HEK293 (cell line): ENCODE data around the gene C9orf152.

ENCODE experiments used
- CTCF ChIA-PET: fragments of 350-600 bp; formaldehyde crosslinking; extraction: SDS; loops from one replicate; lab custom pipeline; 2021; ENCODE audit warnings: antibody characterized with exemption; lab: Yijun Ruan, JAX
- POLR2A ChIA-PET: fragments of 300-600 bp; formaldehyde crosslinking; extraction: SDS; loops from one replicate; lab custom pipeline; 2020; ENCODE audit warnings: antibody characterized with exemption, inconsistent platforms; lab: Yijun Ruan, JAX
- H3K27ac ChIP-seq: fragments of 200-500 bp; sonication (Bioruptor generic); 2 replicates; pipeline ENCODE4 v1.5.1; 2014; ENCODE audit warnings: low read depth, low read length, control low read depth, inconsistent platforms; ENCODE audit errors: extremely low read depth
- H3K36me3 ChIP-seq, 2 experiments: fragments of 200-500 bp in 1 of 2; sonication (Bioruptor generic) in 1 of 2; 1 replicate in 1 of 2; 2 replicates in 1 of 2; pipeline ENCODE4 v1.5.1; 2014 to 2017; ENCODE audit warnings: inconsistent platforms in 2 of 2, low read length in 2 of 2; ENCODE audit not compliant: control insufficient read depth in 2 of 2, insufficient read depth in 1 of 2
- H3K4me1 ChIP-seq: fragments of 200-500 bp; sonication (Bioruptor generic); 2 replicates; pipeline ENCODE4 v1.5.1; 2014; ENCODE audit warnings: mild to moderate bottlenecking, low read length, inconsistent platforms; ENCODE audit not compliant: control insufficient read depth, insufficient read depth
- H3K4me3 ChIP-seq: 2 replicates; pipeline ENCODE4 v1.5.1; 2011; ENCODE audit warnings: low read depth, mild to moderate bottlenecking, control low read depth, low read length, moderate library complexity
- H3K9me3 ChIP-seq: fragments of 200-500 bp; sonication (Bioruptor generic); 2 replicates; pipeline ENCODE4 v1.5.1; 2014; ENCODE audit warnings: low read depth, low read length, inconsistent platforms; ENCODE audit not compliant: control insufficient read depth, insufficient read depth
- KLF8 ChIP-seq: fragments of 450-650 bp; formaldehyde crosslinking; IDR thresholded peaks from 2 replicates; pipeline ENCODE4 v1.5.1; 2016; ENCODE audit warnings: missing biosample characterization, missing genetic modification characterization
- MEIS1 ChIP-seq: sonication (generic); formaldehyde crosslinking; IDR thresholded peaks from 2 replicates; pipeline ENCODE4 v1.8.1; 2022; ENCODE audit warnings: missing genetic modification reagents, mild to moderate bottlenecking, borderline replicate concordance
- SALL2 ChIP-seq: fragments of 450-650 bp; formaldehyde crosslinking; IDR thresholded peaks from 2 replicates; pipeline ENCODE4 v1.5.0; 2017; ENCODE audit warnings: missing biosample characterization, mild to moderate bottlenecking, missing genetic modification characterization, borderline replicate concordance
- TCF7L2 ChIP-seq: IDR thresholded peaks from 2 replicates; pipeline ENCODE4 v1.6.1; 2011; ENCODE audit warnings: low read depth, mild to moderate bottlenecking, inconsistent platforms, low read length, moderate library complexity, borderline replicate concordance
- ZEB2 ChIP-seq: fragments of 450-650 bp; formaldehyde crosslinking; IDR thresholded peaks from 2 replicates; pipeline ENCODE4 v1.5.1; 2016; ENCODE audit warnings: missing biosample characterization, missing genetic modification characterization
- ZNF112 ChIP-seq: fragments of 450-650 bp; formaldehyde crosslinking; IDR thresholded peaks from 2 replicates; pipeline ENCODE4 v1.5.0; 2017; ENCODE audit warnings: missing biosample characterization, missing genetic modification characterization
- ZNF138 ChIP-seq: fragments of 450-650 bp; formaldehyde crosslinking; IDR thresholded peaks from 2 replicates; pipeline ENCODE4 v1.5.1; 2016; ENCODE audit warnings: missing biosample characterization, missing genetic modification characterization, borderline replicate concordance
- ZNF148 ChIP-seq: fragments of 450-650 bp; formaldehyde crosslinking; IDR thresholded peaks from 2 replicates; pipeline ENCODE4 v1.5.0; 2017; ENCODE audit warnings: missing biosample characterization, missing genetic modification characterization, borderline replicate concordance
- ZNF155 ChIP-seq: fragments of 450-650 bp; formaldehyde crosslinking; IDR thresholded peaks from 2 replicates; pipeline ENCODE4 v1.5.1; 2016; ENCODE audit warnings: missing biosample characterization, missing genetic modification characterization
- ZNF16 ChIP-seq: fragments of 450-650 bp; formaldehyde crosslinking; IDR thresholded peaks from 2 replicates; pipeline ENCODE4 v1.5.1; 2016; ENCODE audit warnings: low read depth, missing biosample characterization, missing genetic modification characterization
- ZNF223 ChIP-seq: fragments of 450-650 bp; formaldehyde crosslinking; IDR thresholded peaks from 2 replicates; pipeline ENCODE4 v1.5.1; 2016; ENCODE audit warnings: missing biosample characterization, missing genetic modification characterization
- ZNF324 ChIP-seq: fragments of 450-650 bp; formaldehyde crosslinking; IDR thresholded peaks from 2 replicates; pipeline ENCODE4 v1.5.1; 2016; ENCODE audit warnings: missing biosample characterization, missing genetic modification characterization
- ZNF513 ChIP-seq: fragments of 450-650 bp; IDR thresholded peaks from 2 replicates; pipeline ENCODE4 v1.5.1; 2018; ENCODE audit warnings: missing biosample characterization, missing genetic modification characterization
- ZNF549 ChIP-seq: fragments of 450-650 bp; IDR thresholded peaks from 2 replicates; pipeline ENCODE4 v1.5.1; 2018; ENCODE audit warnings: missing biosample characterization, missing genetic modification characterization, mild to moderate bottlenecking, inconsistent platforms, moderate library complexity
- ZNF560 ChIP-seq: fragments of 450-650 bp; formaldehyde crosslinking; IDR thresholded peaks from 2 replicates; pipeline ENCODE4 v1.5.1; 2017; ENCODE audit warnings: missing biosample characterization, missing genetic modification characterization, borderline replicate concordance
- ZNF571 ChIP-seq: fragments of 450-650 bp; formaldehyde crosslinking; IDR thresholded peaks from 2 replicates; pipeline ENCODE4 v1.5.0; 2017; ENCODE audit warnings: missing biosample characterization, missing genetic modification characterization
- ZNF600 ChIP-seq: fragments of 450-650 bp; formaldehyde crosslinking; IDR thresholded peaks from 2 replicates; pipeline ENCODE4 v1.5.1; 2016; ENCODE audit warnings: missing biosample characterization, missing genetic modification characterization
- ZNF654 ChIP-seq: fragments of 450-650 bp; formaldehyde crosslinking; IDR thresholded peaks from 2 replicates; pipeline ENCODE4 v1.5.1; 2016; ENCODE audit warnings: low read depth, missing biosample characterization, missing genetic modification characterization
- ZSCAN16 ChIP-seq: fragments of 450-650 bp; formaldehyde crosslinking; IDR thresholded peaks from 2 replicates; pipeline ENCODE4 v1.5.1; 2016; ENCODE audit warnings: missing biosample characterization, missing genetic modification characterization
- ZXDB ChIP-seq: fragments of 450-650 bp; formaldehyde crosslinking; IDR thresholded peaks from 2 replicates; pipeline ENCODE4 v1.5.1; 2016; ENCODE audit warnings: missing biosample characterization, missing genetic modification characterization
- TF ChIP-seq, protein P1 (sequence below): fragments of 450-650 bp; formaldehyde crosslinking; IDR thresholded peaks from 2 replicates; pipeline ENCODE4 v1.5.1; 2016; ENCODE audit warnings: missing biosample characterization, missing genetic modification characterization

Gene C9orf152

GRCh38 chr9:110153431-110153830 is 54.5 kb downstream of the C9orf152 start:
- ChIA-PET CTCF (interaction anchor here (0.5 to 11.5 kb wide), 11 partner anchors 9 to 684 kb away, joined by 3 to 122 read pairs (median 4); no protein-coding TSS in a partner anchor), POLR2A (no interaction called here)
- TF ChIP-seq ZEB2 (tag by site-specific recombination) (no peak), ZNF16 (tag by site-specific recombination) (no peak)
- H3K9me3 ChIP-seq = no peaks in the 10 kb centered on the region
- peaks cover 0 to 4% of the 10 kb centered on the region in 2 experiments; a peak in 1 of 3 replicates for H3K36me3 ChIP-seq
- no peak overlapping the region for H3K4me3 ChIP-seq
- H3K27ac ChIP-seq = no peak overlapping the region
- no peaks in the 10 kb centered on the region for H3K4me1 ChIP-seq

GRCh38 chr9:110152704-110153374 is 55.1 kb downstream of the C9orf152 start:
- peaks cover 0 to 4% of the 10 kb centered on the region in 2 experiments; a peak in 1 of 3 replicates for H3K36me3 ChIP-seq
- CTCF ChIA-PET = interaction anchor here (0.6 to 11.5 kb wide), 13 partner anchors 9 to 578 kb away, joined by 3 to 122 read pairs (median 4); no protein-coding TSS in a partner anchor
- H3K27ac ChIP-seq = no peak overlapping the region
- H3K4me3 ChIP-seq = no peak overlapping the region
- no peaks in the 10 kb centered on the region for H3K4me1 ChIP-seq
- no peaks in the 10 kb centered on the region for H3K9me3 ChIP-seq
- POLR2A ChIA-PET = no interaction called here
- TF ChIP-seq ZNF324 (no peak), ZNF560 (tag by site-specific recombination) (no peak), ZSCAN16 (no peak), MEIS1 (CRISPR knock-in tag) (no peak), ZNF654 (tag by site-specific recombination) (peak; percentile 82), TCF7L2 (peak; percentile 21; the same call in 1 of the 2 replicates), ZNF223 (tag by site-specific recombination) (no peak), ZNF138 (tag by site-specific recombination) (no peak), ZNF148 (no peak), SALL2 (no peak), ZNF549 (tag by site-specific recombination) (no peak), ZNF571 (tag by site-specific recombination) (no peak), ZNF155 (tag by site-specific recombination) (no peak), KLF8 (tag by site-specific recombination) (no peak), ZXDB (no peak), ZNF513 (tag by site-specific recombination) (no peak), ZNF112 (tag by site-specific recombination) (no peak), ZNF600 (tag by site-specific recombination) (no peak)
- TF ChIP-seq, protein P1, sequence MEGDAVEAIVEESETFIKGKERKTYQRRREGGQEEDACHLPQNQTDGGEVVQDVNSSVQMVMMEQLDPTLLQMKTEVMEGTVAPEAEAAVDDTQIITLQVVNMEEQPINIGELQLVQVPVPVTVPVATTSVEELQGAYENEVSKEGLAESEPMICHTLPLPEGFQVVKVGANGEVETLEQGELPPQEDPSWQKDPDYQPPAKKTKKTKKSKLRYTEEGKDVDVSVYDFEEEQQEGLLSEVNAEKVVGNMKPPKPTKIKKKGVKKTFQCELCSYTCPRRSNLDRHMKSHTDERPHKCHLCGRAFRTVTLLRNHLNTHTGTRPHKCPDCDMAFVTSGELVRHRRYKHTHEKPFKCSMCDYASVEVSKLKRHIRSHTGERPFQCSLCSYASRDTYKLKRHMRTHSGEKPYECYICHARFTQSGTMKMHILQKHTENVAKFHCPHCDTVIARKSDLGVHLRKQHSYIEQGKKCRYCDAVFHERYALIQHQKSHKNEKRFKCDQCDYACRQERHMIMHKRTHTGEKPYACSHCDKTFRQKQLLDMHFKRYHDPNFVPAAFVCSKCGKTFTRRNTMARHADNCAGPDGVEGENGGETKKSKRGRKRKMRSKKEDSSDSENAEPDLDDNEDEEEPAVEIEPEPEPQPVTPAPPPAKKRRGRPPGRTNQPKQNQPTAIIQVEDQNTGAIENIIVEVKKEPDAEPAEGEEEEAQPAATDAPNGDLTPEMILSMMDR (tag by site-specific recombination) = peak; percentile 42; the same call in 1 of the 2 replicates
